HEK293 (cell line): Measurements from ENCODE around the gene ANKRD11.
A peak's percentile ranks its signal among the peaks of the same experiment; 100 is the strongest.
"Not testable (repeated sequence)": the region's sequence is repeated elsewhere in the genome, so short reads cannot be mapped to it uniquely, and the experiment has no call there.

ENCODE experiments used
- CTCF ChIA-PET: fragments of 350-600 bp; formaldehyde crosslinking; extraction: SDS; loops from one replicate; lab custom pipeline; 2021; ENCODE audit warnings: antibody characterized with exemption; lab: Yijun Ruan, JAX
- POLR2A ChIA-PET: fragments of 300-600 bp; formaldehyde crosslinking; extraction: SDS; loops from one replicate; lab custom pipeline; 2020; ENCODE audit warnings: antibody characterized with exemption, inconsistent platforms; lab: Yijun Ruan, JAX
- H3K27ac ChIP-seq: fragments of 200-500 bp; sonication (Bioruptor generic); 2 replicates; pipeline ENCODE4 v1.5.1; 2014; ENCODE audit warnings: low read depth, low read length, control low read depth, inconsistent platforms; ENCODE audit errors: extremely low read depth
- H3K36me3 ChIP-seq, 2 experiments: fragments of 200-500 bp in 1 of 2; sonication (Bioruptor generic) in 1 of 2; 1 replicate in 1 of 2; 2 replicates in 1 of 2; pipeline ENCODE4 v1.5.1; 2014 to 2017; ENCODE audit warnings: inconsistent platforms in 2 of 2, low read length in 2 of 2; ENCODE audit not compliant: control insufficient read depth in 2 of 2, insufficient read depth in 1 of 2
- H3K4me1 ChIP-seq: fragments of 200-500 bp; sonication (Bioruptor generic); 2 replicates; pipeline ENCODE4 v1.5.1; 2014; ENCODE audit warnings: mild to moderate bottlenecking, low read length, inconsistent platforms; ENCODE audit not compliant: control insufficient read depth, insufficient read depth
- H3K4me3 ChIP-seq: 2 replicates; pipeline ENCODE4 v1.5.1; 2011; ENCODE audit warnings: low read depth, mild to moderate bottlenecking, control low read depth, low read length, moderate library complexity
- H3K9me3 ChIP-seq: fragments of 200-500 bp; sonication (Bioruptor generic); 2 replicates; pipeline ENCODE4 v1.5.1; 2014; ENCODE audit warnings: low read depth, low read length, inconsistent platforms; ENCODE audit not compliant: control insufficient read depth, insufficient read depth
- SALL2 ChIP-seq: fragments of 450-650 bp; formaldehyde crosslinking; IDR thresholded peaks from 2 replicates; pipeline ENCODE4 v1.5.0; 2017; ENCODE audit warnings: missing biosample characterization, mild to moderate bottlenecking, missing genetic modification characterization, borderline replicate concordance
- ZNF112 ChIP-seq: fragments of 450-650 bp; formaldehyde crosslinking; IDR thresholded peaks from 2 replicates; pipeline ENCODE4 v1.5.0; 2017; ENCODE audit warnings: missing biosample characterization, missing genetic modification characterization
- ZNF211 ChIP-seq: fragments of 450-650 bp; formaldehyde crosslinking; IDR thresholded peaks from 2 replicates; pipeline ENCODE4 v1.5.1; 2016; ENCODE audit warnings: low read depth, missing biosample characterization, missing genetic modification characterization
- ZNF223 ChIP-seq: fragments of 450-650 bp; formaldehyde crosslinking; IDR thresholded peaks from 2 replicates; pipeline ENCODE4 v1.5.1; 2016; ENCODE audit warnings: missing biosample characterization, missing genetic modification characterization
- ZNF37A ChIP-seq: fragments of 450-650 bp; IDR thresholded peaks from 2 replicates; pipeline ENCODE4 v1.5.1; 2018; ENCODE audit warnings: missing biosample characterization, missing genetic modification characterization
- ZNF433 ChIP-seq: fragments of 450-650 bp; formaldehyde crosslinking; IDR thresholded peaks from 2 replicates; pipeline ENCODE4 v1.5.1; 2016; ENCODE audit warnings: missing biosample characterization, missing genetic modification characterization, low read depth
- ZNF561 ChIP-seq: fragments of 450-650 bp; IDR thresholded peaks from 2 replicates; pipeline ENCODE4 v1.5.1; 2018; ENCODE audit warnings: missing biosample characterization, missing genetic modification characterization, borderline replicate concordance
- ZNF658 ChIP-seq: fragments of 450-650 bp; formaldehyde crosslinking; IDR thresholded peaks from 2 replicates; pipeline ENCODE4; 2016; ENCODE audit warnings: missing biosample characterization, missing genetic modification characterization
- ZNF768 ChIP-seq: fragments of 450-650 bp; formaldehyde crosslinking; IDR thresholded peaks from 2 replicates; pipeline ENCODE4 v1.5.1; 2018; ENCODE audit warnings: missing biosample characterization, mild to moderate bottlenecking, missing genetic modification characterization
- TF ChIP-seq, protein P1 (sequence below): fragments of 450-650 bp; formaldehyde crosslinking; IDR thresholded peaks from 2 replicates; pipeline ENCODE4 v1.5.1; 2016; ENCODE audit warnings: missing biosample characterization, missing genetic modification characterization
- TF ChIP-seq, protein P2 (sequence below): fragments of 450-650 bp; formaldehyde crosslinking; IDR thresholded peaks from 2 replicates; pipeline ENCODE4 v1.5.1; 2016; ENCODE audit warnings: missing biosample characterization, missing genetic modification characterization

Gene ANKRD11

DNA sequence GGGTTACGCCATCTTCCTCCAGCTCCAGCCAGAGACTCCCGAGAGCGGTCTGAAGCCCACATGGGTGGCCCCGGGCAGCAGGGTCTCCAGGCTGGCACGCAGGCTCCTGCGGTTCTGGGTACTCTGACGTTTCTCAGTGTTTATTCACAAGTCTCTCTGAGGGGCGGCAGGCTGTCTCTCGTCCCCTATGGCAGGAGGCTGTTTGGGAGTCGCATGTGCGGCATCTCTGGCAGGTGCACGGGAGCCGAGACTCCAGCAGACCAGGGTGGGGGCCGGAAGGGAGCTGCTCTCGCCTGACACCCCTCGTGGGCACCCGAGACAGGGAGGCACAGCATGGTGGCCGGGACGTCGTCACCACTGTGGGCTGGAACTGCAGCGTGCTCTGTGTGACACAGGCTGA is 224.7 kb downstream of the ANKRD11 start:
- Histone ChIP-seq H3K36me3 (peaks cover 4 to 49% of the 10 kb centered on the region in 2 experiments; a peak in 2 of 3 replicates), H3K9me3 (no peaks in the 10 kb centered on the region), H3K4me1 (no peaks in the 10 kb centered on the region), H3K4me3 (no peak overlapping the region), H3K27ac (no peak overlapping the region)
- CTCF ChIA-PET, result no interaction called here
- TF ChIP-seq ZNF561 (tag by site-specific recombination), result no peak
- no peak for TF ChIP-seq ZNF658 (tag by site-specific recombination)
- TF ChIP-seq ZNF37A, result no peak
- POLR2A ChIA-PET, result interaction anchor here (0.9 kb wide), 1 partner anchor 19 kb away, joined by 3 read pairs; no protein-coding TSS in a partner anchor

DNA sequence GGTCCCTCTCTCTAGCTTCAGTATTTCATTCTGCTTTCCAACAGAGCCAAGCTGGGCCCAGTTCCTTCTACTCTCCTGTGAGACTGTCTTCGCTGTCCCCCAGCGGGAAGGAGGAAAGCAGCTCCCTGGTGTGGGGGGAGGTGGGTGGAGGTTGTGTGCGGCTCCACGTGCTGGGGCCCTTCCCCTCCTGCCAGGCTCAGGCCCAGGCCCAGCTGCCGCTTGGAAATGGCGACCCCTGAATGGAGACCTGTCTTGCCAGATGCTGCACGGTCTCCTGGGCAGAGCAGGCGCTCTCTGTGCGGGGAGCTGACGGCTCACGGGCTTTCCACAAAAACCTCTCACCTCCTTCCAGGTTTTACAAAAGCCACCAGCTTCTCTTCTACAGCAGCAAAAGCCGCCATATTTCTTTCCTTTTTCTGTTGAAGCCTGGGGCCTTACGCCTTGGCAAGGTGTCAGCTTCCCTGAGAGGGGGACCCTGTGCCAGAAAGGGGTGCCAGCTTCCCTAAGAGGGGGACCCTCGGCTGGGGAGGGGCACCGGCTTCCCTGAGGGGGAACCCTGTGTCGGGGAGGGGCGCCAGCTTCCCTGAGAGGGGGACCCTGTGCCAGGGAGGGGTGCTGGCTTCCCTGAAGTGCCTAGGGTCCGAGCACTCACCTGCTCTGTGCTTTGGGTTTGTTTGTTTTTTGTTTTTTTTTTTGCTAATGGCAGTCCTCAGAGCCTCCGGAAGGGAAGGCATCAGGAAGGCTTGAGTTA is 225.4 kb downstream of the ANKRD11 start:
- POLR2A ChIA-PET, result no interaction called here
- Histone ChIP-seq H3K4me3 (no peak overlapping the region), H3K9me3 (no peaks in the 10 kb centered on the region), H3K36me3 (peaks cover 4 to 42% of the 10 kb centered on the region in 2 experiments; a peak in 2 of 3 replicates), H3K27ac (no peak overlapping the region), H3K4me1 (no peaks in the 10 kb centered on the region)
- CTCF ChIA-PET, result no interaction called here
- TF ChIP-seq ZNF211 (no peak), ZNF768 (no peak; the same call in 1 of the 2 replicates), ZNF223 (tag by site-specific recombination) (no peak)
- TF ChIP-seq, protein P1, sequence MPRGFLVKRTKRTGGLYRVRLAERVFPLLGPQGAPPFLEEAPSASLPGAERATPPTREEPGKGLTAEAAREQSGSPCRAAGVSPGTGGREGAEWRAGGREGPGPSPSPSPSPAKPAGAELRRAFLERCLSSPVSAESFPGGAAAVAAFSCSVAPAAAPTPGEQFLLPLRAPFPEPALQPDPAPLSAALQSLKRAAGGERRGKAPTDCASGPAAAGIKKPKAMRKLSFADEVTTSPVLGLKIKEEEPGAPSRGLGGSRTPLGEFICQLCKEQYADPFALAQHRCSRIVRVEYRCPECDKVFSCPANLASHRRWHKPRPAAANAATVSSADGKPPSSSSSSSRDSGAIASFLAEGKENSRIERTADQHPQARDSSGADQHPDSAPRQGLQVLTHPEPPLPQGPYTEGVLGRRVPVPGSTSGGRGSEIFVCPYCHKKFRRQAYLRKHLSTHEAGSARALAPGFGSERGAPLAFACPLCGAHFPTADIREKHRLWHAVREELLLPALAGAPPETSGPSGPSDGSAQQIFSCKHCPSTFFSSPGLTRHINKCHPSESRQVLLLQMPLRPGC (tag by site-specific recombination), result no peak

DNA sequence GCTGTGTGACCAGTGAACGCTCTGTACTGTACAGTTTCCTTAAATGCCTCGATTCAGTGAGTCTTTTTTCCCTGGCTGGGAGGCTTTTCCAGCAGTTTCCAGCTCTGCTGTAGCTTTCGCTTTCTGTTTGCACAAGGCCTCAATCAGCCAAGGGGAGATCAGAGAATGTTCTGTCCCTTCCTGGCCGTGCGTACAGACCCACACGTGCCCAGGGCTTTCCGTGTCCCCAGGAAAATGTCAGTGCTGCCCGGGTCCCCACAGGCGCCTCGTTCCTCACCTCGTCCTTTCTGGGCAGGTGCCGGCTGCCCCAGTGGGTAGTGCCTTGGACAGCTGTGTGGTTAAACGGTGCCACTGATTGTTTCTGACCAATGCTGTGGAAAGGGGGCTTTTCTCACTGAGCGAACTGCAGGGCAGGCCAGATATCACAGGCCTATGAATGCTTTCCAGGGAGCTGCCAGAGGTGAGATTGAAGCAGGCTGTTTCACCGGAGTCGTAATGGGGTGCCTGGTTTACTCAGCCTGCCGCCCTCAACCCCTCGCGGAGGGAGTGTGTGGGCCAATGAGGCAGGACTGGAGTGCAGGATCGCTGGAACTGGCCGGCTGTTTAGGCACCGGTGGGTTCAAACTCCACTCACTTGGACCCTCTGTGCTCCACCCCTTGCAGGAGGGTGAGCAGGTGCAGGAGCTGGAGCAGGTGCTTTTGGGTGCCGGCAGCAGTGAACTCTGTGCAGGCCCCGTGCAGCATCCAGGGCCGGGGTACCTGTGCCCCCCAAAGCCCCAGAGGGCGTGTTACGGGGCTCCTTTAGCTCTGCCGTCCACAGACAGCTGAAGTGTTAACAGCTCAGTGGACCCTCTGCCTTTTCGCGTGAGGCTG is 228.4 kb downstream of the ANKRD11 start:
- Histone ChIP-seq H3K9me3 (no peaks in the 10 kb centered on the region), H3K36me3 (peaks cover 0 to 21% of the 10 kb centered on the region in 2 experiments; a peak in 1 of 3 replicates), H3K27ac (no peak overlapping the region), H3K4me3 (no peak overlapping the region), H3K4me1 (no peaks in the 10 kb centered on the region)
- ChIA-PET POLR2A (no interaction called here), CTCF (interaction anchor here (0.6 to 1.2 kb wide), 3 partner anchors 181 to 624 kb away, joined by 3 to 6 read pairs (median 3); no protein-coding TSS in a partner anchor)
- TF ChIP-seq SALL2 (tag by site-specific recombination) (no peak), ZNF112 (no peak), ZNF433 (tag by site-specific recombination) (no peak)
- TF ChIP-seq, protein P2, sequence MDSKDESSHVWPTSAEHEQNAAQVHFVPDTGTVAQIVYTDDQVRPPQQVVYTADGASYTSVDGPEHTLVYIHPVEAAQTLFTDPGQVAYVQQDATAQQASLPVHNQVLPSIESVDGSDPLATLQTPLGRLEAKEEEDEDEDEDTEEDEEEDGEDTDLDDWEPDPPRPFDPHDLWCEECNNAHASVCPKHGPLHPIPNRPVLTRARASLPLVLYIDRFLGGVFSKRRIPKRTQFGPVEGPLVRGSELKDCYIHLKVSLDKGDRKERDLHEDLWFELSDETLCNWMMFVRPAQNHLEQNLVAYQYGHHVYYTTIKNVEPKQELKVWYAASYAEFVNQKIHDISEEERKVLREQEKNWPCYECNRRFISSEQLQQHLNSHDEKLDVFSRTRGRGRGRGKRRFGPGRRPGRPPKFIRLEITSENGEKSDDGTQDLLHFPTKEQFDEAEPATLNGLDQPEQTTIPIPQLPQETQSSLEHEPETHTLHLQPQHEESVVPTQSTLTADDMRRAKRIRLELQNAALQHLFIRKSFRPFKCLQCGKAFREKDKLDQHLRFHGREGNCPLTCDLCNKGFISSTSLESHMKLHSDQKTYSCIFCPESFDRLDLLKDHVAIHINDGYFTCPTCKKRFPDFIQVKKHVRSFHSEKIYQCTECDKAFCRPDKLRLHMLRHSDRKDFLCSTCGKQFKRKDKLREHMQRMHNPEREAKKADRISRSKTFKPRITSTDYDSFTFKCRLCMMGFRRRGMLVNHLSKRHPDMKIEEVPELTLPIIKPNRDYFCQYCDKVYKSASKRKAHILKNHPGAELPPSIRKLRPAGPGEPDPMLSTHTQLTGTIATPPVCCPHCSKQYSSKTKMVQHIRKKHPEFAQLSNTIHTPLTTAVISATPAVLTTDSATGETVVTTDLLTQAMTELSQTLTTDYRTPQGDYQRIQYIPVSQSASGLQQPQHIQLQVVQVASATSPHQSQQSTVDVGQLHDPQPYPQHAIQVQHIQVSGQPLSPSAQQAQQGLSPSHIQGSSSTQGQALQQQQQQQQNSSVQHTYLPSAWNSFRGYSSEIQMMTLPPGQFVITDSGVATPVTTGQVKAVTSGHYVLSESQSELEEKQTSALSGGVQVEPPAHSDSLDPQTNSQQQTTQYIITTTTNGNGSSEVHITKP (tag by site-specific recombination), result 0 out of 2 replicates have a peak, but pooled peaks have one; percentile 2

DNA sequence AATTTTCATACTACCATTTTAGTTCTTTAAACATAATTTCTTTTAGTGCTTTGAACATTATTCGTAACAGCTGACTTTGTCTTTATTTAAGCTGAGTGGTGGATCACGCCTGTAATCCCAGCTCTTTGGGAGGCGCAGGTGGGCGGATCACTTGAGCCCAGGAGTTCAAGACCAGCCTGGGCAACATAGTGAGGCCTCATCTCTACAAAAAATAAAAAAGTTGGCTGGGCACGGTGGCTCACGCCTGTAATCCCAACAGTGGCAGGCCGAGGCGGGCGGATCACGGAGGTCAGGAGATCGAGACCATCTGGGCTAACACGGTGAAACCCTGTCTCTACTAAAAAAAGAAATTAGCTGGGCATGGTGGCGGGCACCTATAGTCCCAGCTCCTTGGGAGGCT is 230.5 kb downstream of the ANKRD11 start:
- H3K9me3 ChIP-seq, POLR2A ChIA-PET, H3K4me3 ChIP-seq, H3K36me3 ChIP-seq, H3K27ac ChIP-seq, H3K4me1 ChIP-seq: not testable (repeated sequence)
- CTCF ChIA-PET, result interaction anchor here (0.6 to 0.9 kb wide), 2 partner anchors 20 to 29 kb away, joined by 3 read pairs; no protein-coding TSS in a partner anchor
